HG03442 (cell line): Measurements from ENCODE around the gene OR4D10.
"Not testable (repeated sequence)": the region's sequence is repeated elsewhere in the genome, so short reads cannot be mapped to it uniquely, and the experiment has no call there.

Experiments
- ATAC-seq: cut with Tn5 transposase; IDR thresholded peaks from one replicate; pipeline ENCODE4 v1.9.1; 2021; ENCODE audit warnings: mild to moderate bottlenecking, moderate library complexity; ENCODE audit not compliant: unreplicated experiment

Gene OR4D10

GRCh38 chr11:59473015-59473414, at the start of gene OR4D10:
TSS of gene OR4D10 (plus strand) at chr11:59473315. CDS start at chr11:59477430, 4,115 bp downstream.
- no peak for ATAC-seq

- ATAC-seq, result no peak
These were observed 49.3 kb upstream of the OR4D10 start for GRCh38 chr11:59423835-59424234.

GRCh38 chr11:59425131-59425530, 48.0 kb upstream of the OR4D10 start:
- no peak for ATAC-seq

- ATAC-seq, result no peak
These were observed 46.6 kb upstream of the OR4D10 start, which contains the start of gene OR5A2 for GRCh38 chr11:59426361-59427067. TSS of gene OR5A2 (minus strand) at chr11:59426413. CDS start at chr11:59422953, 3,460 bp downstream.

- no peak for ATAC-seq
These were observed 46.1 kb upstream of the OR4D10 start for GRCh38 chr11:59427068-59427382.

GRCh38 chr11:59429924-59430516, 43.1 kb upstream of the OR4D10 start:
- ATAC-seq, result peak; percentile 60

GRCh38 chr11:59436169-59436568, 36.9 kb upstream of the OR4D10 start, which contains the start of gene OR5A1:
TSS of gene OR5A1 (plus strand) at chr11:59436469. CDS start at chr11:59443169, 6,700 bp downstream.
- no peak for ATAC-seq

GRCh38 chr11:59437770-59438169, 35.3 kb upstream of the OR4D10 start:
- ATAC-seq, result no peak

- not testable (repeated sequence) for ATAC-seq
These were observed 27.5 kb upstream of the OR4D10 start for GRCh38 chr11:59445624-59446023.

- ATAC-seq, result no peak
These were observed 24.6 kb upstream of the OR4D10 start for GRCh38 chr11:59448484-59448883.

GRCh38 chr11:59456661-59457060, 16.5 kb upstream of the OR4D10 start, which contains the start of gene OR4D6:
TSS of gene OR4D6 (plus strand) at chr11:59456961. CDS start at chr11:59456961, 0 bp downstream.
- ATAC-seq, result no peak

- ATAC-seq, result no peak
These were observed 13.2 kb upstream of the OR4D10 start for GRCh38 chr11:59459916-59460315.

- no peak for ATAC-seq
These were observed 9.9 kb upstream of the OR4D10 start for GRCh38 chr11:59463190-59463641.

- no peak for ATAC-seq
These were observed 2.1 kb downstream of the OR4D10 start for GRCh38 chr11:59475176-59475575.

GRCh38 chr11:59479906-59480305, 6.8 kb downstream of the OR4D10 start:
- no peak for ATAC-seq

- ATAC-seq, result no peak
These were observed 7.2 kb downstream of the OR4D10 start for GRCh38 chr11:59480359-59480758.

GRCh38 chr11:59501931-59502330, 28.8 kb downstream of the OR4D10 start:
- ATAC-seq, result peak; percentile 72

- ATAC-seq, result no peak
These were observed 30.2 kb downstream of the OR4D10 start, which contains the start of gene OR4D11 for GRCh38 chr11:59503276-59503675. TSS of gene OR4D11 (plus strand) at chr11:59503576. CDS start at chr11:59503576, 0 bp downstream.

- no peak for ATAC-seq
These were observed 38.0 kb downstream of the OR4D10 start, which contains the start of gene OR4D9 for GRCh38 chr11:59510941-59511589. TSS of gene OR4D9 (plus strand) at chr11:59511539. CDS start at chr11:59514913, 3,374 bp downstream.

GRCh38 chr11:59511675-59512074, 38.6 kb downstream of the OR4D10 start:
- ATAC-seq, result no peak

GRCh38 chr11:59520139-59520538, 47.0 kb downstream of the OR4D10 start:
- ATAC-seq, result not testable (repeated sequence)
